NCI-H460 (cell line): ENCODE results near the gene ABCA6. TPM values are rescaled to one million over a fixed set of nuclear protein-coding genes. Genes with fewer than 3 reads are reported as not detected.

Experiments
- DNase-seq: peaks from one replicate; pipeline ENCODE4 v3.0.0-alpha.2; 2016; ENCODE audit warnings: low read depth; ENCODE audit errors: extremely low read depth
- small RNA-seq, 2 experiments: library from RNA; depleted of rRNA; stranded (forward); fragments of <200 nt; gene quantifications; one replicate each; pipeline ENCODE3, GENCODE V24; 2014
- total RNA-seq: library from RNA; depleted of rRNA; stranded (reverse); fragments of >200 nt; shearing (Covaris generic); gene quantifications from 2 replicates; pipeline ENCODE4 v1.2.3, GENCODE V29; 2014; rRNA removed

ABCA6 gene
- total RNA-seq, 1 experiment from 2014 or later = 0.30 TPM

DNA sequence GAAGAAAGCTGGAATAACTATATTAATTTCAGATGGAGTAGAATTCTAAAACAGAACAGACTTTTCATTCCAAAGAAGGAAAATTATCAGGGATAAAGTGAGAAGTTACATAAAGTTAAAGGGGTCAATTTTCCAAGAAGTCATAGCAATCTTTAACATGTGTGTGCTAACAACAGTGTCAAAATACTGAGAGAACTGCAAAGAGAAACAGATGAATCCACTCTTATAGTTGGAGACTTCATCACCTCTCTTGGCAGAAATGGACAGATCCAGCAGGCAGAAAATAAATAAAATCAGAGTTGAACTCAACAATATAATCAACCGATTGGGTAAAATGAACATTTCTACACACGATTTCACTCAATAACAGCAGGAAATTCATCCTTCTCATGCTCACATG lies 86.4 kb downstream of the ABCA6 start:
- DNase-seq = no peak

DNA sequence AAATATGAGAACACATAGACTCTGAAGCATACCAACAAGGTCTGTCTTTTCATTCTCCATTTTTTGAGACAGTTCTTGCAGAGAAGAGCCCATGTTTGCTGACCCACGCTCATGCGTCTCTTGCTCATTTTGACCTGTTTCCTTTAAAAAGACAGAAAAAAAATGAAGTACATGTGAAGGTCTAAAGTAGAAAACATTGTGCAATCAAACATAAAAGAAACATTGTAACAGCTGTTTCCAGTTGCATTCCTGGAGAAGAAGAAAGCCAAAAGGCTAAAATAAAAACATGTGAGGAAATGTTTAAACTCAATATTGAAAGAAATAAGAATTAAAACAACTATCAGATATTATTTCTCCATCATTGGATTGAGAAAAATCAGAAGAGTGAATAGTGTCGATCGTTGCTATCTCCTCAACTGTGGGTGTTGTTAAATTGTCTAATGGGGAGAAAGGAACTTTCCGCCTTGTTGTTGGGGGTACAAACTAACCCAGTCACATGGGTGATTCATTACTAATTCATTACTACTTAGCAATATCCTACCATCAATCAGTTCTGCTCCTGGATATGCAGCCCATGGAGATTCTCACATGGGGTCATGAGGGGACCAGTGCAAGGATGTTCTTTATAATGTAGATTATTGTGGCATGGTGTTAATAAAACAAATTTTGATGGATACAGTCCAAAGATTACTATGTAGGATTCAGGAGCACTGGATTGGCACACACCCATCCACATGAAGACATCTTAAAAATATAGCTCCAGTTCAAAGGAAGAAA lies 90.5 kb downstream of the ABCA6 start:
- no peak for DNase-seq

DNA sequence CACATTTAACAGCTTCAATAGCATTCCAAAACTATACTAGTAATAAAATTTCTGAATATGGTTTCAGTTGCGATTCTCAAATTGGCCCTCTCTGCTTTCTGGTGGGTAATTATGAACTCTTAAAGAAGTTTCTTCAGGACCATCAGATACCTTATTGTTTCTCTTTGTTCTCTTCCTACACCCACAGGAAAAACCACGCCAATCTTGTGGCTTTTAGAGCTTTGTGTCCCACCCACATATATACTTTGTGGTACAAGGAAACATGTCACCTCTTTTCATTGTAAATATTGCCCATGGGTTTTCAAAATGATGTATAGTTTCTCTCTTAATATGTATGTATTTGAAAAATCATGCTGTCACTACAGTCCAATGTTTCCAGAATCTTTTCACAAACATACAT lies 93.1 kb downstream of the ABCA6 start:
- no peak for DNase-seq

DNA sequence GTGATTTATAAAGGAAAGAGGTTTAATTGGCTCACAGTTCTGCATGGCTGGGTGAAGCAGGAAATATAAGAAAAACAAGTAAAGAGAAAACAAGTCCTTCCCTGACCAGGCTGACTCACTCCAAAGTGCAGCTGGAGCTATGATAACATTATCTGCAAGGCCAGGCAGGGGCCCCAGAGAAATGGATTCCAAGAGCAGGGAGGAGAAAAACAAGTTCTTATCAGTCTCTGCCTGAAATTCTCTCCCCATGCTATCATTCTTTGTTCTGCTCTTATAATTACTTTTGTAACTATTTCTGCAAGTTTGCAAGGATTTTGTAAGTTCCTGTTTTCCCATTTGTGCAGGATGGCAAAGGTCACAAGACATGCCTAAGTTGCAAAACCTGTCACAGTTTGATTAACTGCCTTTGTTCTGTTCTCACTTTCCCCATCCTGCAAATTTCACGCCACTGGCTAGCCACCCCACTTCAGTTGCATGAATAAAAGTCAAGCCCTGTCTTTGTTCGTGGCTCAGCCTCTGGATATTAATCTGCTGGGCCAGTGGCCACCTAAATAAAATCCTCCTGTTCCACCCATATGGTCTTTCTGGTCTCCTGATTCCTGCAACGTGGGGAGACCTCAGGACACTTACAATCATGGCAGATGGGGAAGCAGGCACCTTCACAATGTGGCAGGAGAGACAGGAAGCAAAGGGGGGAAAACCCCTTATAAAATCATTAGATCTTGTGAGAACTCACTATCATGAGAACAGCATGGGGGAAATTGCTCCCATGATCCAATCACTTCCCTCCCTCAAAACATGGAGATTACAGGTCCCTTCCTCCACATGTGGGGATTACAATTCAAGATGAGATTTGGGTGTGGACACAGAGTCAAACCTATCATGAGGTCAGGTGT lies 94.1 kb downstream of the ABCA6 start:
- no peak for DNase-seq

DNA sequence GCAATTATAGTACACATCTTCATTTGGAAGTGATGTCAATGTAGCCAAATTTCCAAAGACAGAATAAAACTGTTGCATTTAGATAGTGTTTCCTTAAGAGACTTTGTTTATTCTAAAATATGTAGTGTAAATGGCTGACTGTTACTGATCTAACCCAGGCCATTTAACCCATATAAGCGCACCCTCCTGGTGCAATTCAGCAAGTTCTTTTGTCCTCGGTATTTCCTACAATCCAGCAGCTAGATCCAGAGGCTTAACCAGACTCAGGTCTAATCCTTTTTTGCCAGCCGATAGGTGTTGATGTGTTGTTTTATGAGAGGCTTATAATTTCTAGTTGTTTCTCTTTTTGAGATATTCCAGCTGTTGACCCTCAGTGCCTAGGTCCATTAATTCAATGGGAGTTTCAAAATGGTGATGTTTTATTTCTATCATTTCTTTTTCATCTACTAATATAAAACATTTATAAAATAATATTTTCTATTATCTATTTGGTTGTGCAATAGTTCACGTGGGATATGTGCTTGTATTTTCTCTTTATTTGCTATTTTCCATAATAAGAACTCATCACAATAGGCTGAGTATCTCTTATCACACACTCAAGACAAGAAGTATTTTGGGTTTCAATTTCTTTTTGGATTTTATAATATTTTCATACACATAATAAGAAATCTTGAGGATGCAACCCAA lies 95.4 kb downstream of the ABCA6 start:
- no peak for DNase-seq

DNA sequence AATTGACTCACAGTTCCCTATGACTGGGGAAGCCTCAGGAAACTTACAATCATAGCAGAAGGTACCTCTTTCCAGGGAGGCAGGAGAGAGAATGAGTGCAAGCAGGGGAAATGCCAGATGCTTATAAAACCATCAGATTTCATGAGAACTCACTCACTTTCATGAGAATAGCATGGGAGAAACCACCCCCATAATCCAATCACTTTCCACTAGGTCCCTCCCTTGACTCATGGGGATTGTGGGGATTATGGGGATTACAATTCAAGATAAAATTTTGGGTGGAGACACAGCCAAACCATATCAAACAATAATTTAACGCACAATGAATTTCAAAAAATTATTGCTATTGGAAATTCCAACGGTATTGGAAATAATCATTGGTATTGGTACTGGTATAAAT lies 96.0 kb downstream of the ABCA6 start:
- no peak for DNase-seq

DNA sequence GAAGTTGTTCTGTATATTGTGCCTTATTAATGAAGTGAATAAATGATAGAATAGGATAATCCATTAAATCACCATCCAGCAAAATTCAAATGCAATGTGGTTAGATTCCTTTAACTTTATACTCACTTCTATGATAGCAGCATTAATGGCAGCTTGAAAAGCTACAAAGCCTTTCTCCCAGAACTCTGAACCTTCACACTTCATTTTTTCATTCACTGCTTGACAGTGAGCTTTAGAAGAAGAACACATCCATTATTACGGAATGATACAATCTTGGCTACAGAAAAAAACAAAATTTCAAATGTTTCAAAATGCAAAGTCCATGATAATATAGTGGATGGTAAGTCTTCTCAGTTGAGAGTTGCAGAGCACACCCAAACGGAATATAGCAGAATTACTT lies 97.3 kb downstream of the ABCA6 start:
- DNase-seq = no peak

DNA sequence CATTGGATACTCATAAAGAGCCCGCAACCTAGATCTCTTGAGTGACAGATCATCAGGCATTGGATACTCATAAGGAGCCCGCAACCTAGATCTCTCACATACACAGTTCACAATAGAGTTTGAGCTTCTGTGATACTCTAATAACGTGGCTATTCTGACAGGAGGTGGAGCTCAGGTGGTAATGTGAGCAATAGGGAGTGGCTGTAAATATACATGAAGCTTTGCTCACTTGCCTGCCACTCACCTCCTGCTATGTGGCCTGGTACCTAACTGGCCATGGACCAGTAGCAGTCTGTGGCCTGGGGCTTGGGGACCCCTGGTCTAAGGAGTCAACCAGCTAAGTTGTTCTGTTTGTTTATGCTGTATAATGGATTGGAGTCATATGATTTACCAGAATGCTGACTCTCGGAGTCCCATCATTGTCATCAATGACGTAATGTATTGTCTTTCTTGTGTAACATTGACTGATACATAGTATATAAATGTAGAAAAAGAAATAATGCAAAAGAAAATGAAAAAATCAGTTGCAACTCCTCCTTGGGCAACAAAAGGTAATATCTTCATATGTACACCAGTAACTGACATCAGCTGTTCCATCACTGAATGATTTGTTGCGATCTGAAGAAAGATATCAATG lies 98.5 kb downstream of the ABCA6 start:
- no peak for DNase-seq

DNA sequence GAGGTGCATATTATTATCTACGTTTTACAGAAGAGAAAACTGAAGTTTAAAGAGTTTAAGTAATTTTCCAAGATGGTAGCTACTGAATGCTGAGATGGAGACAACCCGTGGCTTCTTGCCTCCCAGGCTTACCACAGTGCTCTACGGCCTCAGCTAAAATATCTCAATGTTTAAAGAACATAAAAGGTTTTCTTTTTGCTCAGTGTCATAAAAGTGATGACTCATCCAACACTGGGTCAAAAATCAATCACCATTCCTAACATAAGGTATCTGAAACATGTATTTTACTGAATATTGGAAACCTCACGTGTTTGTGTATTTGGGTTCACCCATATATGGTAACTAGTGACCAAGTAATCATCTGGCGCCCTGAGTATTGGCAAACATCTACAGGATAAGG lies 99.4 kb downstream of the ABCA6 start:
- DNase-seq = no peak

DNA sequence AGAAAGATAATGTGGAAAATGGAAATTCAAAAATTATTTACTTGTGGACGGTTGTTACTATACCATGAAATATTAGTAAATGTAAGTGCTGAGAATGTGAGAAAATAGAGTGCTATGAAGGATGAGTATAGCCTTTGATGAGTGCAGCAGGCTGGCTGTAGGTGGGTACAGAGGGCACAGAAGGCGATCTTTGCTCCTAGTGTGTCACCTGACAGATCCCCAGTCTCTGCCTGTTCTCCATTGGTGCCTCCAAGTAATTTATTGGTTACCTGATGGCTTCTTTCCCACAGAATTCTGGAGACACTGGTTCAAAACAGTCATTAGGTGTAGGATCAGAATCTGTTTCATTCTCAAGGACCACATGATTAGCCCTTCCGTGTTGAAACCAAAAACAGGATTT lies 109.9 kb downstream of the ABCA6 start:
- DNase-seq = no peak

DNA sequence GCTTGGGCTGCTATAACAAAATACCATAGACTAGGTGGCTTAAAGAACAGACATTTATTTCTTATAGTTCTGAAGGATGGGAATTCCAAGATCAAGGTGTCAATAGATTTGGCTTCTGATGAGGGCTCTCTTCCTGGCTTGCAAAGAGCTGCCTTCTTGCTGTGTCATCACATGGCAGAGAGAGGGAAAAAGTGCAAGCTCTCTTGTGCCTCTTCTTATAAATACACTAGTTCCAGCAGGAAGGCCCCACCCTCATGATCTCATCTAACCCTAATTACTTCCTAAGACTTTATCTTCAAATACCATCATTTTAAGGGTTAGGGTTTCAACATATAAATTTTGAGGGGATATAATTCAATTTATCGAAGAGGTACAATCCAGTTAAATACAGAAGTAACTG lies 111.5 kb downstream of the ABCA6 start:
- DNase-seq = no peak

Small RNA genes lying within 50 kb of the gene (small RNA-seq; reads per million reads assigned to genes)
- gene MIR4524B = 0 reads per million in 2 experiments

Other genes starting within 250 kb of the ABCA6 start
- gene ABCA8, start 186.5 kb downstream of the ABCA6 start, total RNA-seq = 24.4 and 27.4 TPM in 2 replicates
- 0.02 TPM in 1 of 2 replicates, not detected in the other for gene ABCA9, start 81.0 kb downstream of the ABCA6 start, total RNA-seq
- 6.9 and 7.2 TPM in 2 replicates for gene ABCA10, start 86.9 kb upstream of the ABCA6 start, total RNA-seq
- gene ABCA5, start 185.2 kb upstream of the ABCA6 start, total RNA-seq = 6.2 and 12.4 TPM in 2 replicates